ENCODE results near the gene KRT8.

GRCh38 chr12:52924764-52925716, 20.2 kb upstream of the KRT8 start:
- TF ChIP-seq EZH2 (IDR thresholded peaks at IDR 0.05; ENCODE audit: borderline replicate concordance, insufficient read depth, low read depth, low read length, poor library complexity, severe bottlenecking), result no peak
- no peak for TF ChIP-seq CTCF (IDR thresholded peaks at IDR 0.05)
